HG03280 (cell line): ENCODE measurements around the gene FBP2.
"Not testable (repeated sequence)": the region's sequence is repeated elsewhere in the genome, so short reads cannot be mapped to it uniquely, and the experiment has no call there.

Experiments
- ATAC-seq: cut with Tn5 transposase; IDR thresholded peaks from one replicate; pipeline ENCODE4 v1.9.1; 2021; ENCODE audit warnings: mild to moderate bottlenecking, moderate library complexity; ENCODE audit not compliant: unreplicated experiment

Gene FBP2

DNA sequence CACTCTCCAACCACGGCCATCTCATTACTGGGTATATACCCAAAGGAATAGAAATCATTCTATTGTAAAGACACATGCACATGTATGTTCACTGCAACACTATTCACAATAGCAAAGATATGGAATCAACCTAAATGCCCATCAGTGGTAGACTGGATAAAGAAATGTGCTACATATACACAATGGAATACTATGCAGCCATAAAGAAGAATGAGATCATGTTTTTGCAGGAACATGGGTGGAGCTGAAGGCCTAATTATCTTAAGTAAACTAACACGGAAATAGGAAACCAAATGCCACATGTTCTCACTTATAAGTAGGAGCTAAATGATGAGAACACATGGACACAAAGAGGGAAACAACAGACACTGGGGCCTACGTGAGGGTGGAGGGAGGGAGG, 29.3 kb downstream of the FBP2 start:
- not testable (repeated sequence) for ATAC-seq

GRCh38 chr9:94563548-94563947, 30.1 kb downstream of the FBP2 start:
- no peak for ATAC-seq

DNA sequence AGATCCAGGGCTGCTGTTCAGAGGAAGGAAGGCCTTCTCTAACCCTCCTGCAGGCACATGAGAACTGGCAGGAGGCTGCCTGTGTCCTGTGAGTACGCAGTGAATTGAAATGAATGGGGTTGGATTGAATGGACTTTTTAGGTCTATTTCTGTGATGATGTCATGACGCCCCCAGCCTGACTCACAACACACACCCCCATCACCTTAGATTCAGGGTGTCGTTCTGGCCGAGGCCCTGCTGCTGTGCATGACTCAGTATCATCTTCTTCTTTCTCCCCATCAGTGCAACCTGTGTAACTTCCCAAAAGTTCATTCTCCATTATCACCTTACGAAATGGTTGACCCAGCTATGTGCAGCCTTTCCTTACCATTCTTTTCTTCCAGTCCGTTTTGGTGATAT, 33.4 kb downstream of the FBP2 start:
- ATAC-seq = no peak

DNA sequence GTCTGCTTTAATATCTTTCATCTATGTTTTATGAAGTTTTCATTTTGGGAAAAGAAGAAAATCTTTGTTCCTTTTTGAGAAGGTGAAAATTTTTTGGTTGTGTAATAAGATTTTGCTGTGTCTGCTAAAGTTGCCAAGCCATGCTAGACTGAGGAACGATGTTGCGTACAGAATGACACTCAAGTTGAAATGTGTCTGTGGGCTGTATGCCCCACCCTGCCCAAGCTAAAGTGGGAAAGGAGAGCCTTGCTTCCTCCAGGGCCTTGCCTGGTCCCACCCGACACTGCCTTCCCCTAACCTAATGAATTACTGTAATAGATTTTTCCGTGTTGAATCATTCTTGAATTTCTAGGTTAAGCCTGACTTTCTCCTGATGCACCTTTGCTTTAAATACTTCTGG, 36.2 kb downstream of the FBP2 start:
- no peak for ATAC-seq

GRCh38 chr9:94554439-94555331, 38.9 kb downstream of the FBP2 start, which contains the start of gene PCAT7:
PCAT7 (plus strand) TSS chr9:94555083.
- ATAC-seq = no peak

GRCh38 chr9:94554078-94554438, 39.6 kb downstream of the FBP2 start:
- ATAC-seq = no peak

DNA sequence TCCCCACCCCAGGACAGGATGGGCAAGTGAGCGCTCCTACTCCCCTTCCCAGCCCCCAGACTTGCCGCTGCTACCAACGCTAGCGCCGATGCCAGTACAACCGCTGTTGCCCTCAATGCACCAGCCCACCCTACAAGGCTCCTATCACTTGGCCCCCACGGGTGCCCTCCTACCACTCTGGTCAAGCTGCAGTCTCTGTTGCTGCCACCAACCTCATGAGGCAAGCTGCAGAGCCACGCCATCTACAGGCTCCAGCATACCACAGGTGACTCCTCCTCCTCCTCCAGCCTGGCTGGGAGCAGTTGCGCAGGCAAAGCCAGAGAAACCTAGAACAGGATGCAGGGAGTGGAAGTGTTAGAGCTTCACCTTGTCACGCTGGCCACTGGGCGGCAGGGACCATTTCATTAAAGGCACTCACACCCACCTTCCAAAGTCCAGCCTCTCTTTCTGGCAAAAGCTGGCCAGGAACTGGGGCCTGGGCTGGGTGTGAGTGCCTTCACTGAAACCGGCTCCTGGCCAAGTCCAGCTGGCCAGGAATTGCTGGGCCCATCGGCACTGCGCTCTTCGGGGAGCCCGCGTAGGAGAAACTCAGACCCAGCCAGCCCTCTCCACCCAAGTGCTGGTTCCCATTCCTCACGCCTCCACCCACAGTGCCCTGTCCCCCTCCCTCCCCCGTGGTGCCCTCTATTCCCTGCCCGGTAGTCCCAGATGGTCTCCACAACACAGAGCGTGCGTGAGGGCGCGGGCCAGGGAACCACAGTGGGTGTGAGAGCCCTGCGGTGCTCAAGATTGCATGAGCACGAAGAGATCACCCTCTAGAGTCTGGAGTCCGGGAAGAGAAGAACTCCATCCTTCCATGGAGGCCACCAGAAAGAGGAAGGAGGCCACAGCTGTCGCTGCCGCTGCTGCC, 40.3 kb downstream of the FBP2 start:
- ATAC-seq = no peak

GRCh38 chr9:94545940-94546339, 47.7 kb downstream of the FBP2 start:
- ATAC-seq = no peak

- not testable (repeated sequence) for ATAC-seq
These were observed 49.3 kb downstream of the FBP2 start for GRCh38 chr9:94544335-94544734.

- ATAC-seq = no peak
These were observed 54.7 kb downstream of the FBP2 start for GRCh38 chr9:94538908-94539307.

- ATAC-seq = no peak
These were observed 58.7 kb downstream of the FBP2 start for GRCh38 chr9:94534901-94535300.

DNA sequence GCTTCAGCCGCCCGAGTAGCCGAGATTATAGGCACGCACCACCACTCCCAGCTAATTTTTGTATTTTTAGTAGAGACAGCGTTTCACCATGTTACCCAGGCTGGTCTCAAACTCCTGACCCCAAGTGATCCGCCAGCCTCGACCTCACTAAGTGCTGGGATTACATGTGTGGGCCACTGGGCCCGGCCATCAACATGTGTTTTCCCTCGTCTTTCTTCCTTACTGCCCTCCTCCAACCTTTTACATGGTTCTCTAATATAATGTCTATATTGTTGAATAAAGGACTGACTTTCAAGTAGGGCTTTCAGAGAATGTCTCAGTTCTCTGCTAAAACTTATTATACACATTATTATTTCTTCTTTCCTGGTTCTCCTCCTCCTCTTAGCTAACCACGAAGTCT, 60.0 kb downstream of the FBP2 start:
- ATAC-seq = no peak

GRCh38 chr9:94533155-94533554, 60.5 kb downstream of the FBP2 start:
- ATAC-seq = no peak

DNA sequence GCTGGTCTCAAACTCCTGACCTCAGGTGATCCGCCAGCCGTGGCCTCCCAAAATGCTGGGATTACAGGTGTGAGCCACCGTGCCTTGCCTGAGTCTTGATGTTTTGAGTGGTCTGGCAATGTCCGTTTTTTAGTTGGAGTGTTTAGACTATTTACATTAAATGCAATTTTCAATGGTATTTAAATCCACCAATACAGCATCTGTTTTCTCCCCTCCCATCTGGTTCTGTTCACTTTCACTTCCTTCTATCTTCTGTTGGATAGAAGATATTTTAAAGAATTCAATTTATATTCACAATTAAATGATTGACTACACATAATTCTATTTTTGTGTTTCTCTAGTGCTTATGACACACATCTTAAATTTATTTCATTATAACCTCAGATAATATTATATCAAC, 64.7 kb downstream of the FBP2 start:
- no peak for ATAC-seq

DNA sequence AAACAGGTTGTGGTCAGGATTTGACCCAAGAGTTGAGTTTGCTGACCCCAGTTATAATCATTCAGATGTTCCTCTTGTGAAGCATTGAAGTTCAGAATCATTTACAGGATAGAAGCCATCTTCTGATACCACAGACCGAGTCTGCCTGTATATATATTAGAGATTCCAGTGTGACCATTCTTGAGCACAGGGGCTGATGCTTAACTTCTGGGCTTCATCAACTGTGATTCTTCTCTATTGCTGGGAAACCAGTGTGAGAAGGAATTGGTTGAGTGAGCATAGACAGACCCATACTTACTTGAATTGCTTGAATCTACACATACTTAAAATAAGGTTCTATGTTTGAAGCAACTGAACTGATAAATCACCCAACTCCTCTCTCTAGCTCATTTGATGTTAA, 66.7 kb downstream of the FBP2 start:
- ATAC-seq = no peak

DNA sequence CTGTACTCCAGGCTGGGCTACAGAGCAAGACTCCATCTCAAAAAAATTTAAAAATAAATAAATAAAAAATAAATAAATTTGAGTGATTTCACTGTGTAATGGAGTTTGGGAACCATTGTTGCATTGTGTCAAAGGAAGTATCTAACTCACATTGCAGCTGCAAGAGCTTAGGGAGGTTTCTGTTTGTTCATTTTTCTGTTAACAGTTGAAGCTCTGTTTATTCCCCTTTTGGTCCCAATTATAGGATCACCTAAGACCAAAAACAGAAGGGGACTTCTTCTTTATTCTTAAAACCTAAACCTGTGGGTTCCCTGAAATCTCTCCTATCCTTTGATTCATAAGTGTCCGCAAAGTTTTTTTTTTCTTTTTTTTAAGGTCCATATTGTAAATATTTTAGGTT, 67.4 kb downstream of the FBP2 start:
- ATAC-seq = no peak

GRCh38 chr9:94525396-94526035, 68.1 kb downstream of the FBP2 start:
- ATAC-seq = no peak

GRCh38 chr9:94517254-94517653, 76.4 kb downstream of the FBP2 start:
- no peak for ATAC-seq

- no peak for ATAC-seq
These were observed 78.9 kb downstream of the FBP2 start for GRCh38 chr9:94514722-94515121.

- no peak for ATAC-seq
These were observed 81.7 kb downstream of the FBP2 start for GRCh38 chr9:94511955-94512265.

DNA sequence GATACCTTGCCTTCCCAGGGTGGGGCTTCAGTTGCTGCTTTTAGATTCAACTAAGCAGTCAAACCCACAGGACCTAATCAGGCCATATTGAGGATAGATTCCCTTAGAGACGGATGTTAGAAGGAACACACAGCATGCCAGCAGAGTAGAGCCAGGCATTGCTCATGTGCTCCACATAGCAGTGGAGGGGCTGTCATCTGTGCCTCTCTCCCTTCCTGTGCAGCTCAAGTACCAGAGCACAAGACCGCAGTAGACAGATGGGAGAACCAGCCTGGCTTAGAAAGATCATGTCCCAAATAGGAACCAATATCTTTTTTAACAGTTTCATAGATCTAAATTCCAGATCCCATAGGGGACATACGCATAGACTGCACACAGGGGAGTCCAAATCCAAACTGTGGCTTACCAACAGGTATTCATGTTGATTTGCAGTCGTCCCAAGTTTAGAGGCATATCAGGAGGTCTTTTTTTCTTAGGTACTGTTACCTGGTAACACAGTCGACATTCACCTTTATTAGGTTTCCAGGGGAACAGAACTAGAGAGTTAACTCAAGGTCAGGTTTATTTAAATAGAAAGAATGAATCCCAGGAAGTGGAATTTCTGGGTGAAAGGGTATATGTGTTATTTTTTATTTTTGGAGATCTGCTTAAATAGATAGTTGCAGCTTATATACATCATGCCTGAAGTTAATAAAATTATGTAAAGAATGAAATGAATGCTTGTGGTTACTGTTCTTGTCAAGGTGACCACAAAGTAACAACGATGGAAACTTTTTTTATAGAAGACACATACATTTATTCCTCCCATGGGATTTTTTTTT, 82.3 kb downstream of the FBP2 start:
- no peak for ATAC-seq
